ENCODE results near the gene LHFPL3. TPM values are rescaled to one million over a fixed set of nuclear protein-coding genes. Genes with fewer than 3 reads are reported as not detected.

Gene LHFPL3
- total and polyA plus RNA-seq, 2 of the 13 experiments (the other 11 are each of a cell fraction or from before 2014, with no cell fraction given), result not detected

GRCh38 chr7:104883718-104884452, 555.5 kb downstream of the LHFPL3 start (continued):
- TF ChIP-seq DBP (CRISPR knock-in tag; IDR thresholded peaks at IDR 0.05; ENCODE audit: not compliant biosample characterization) (no peak), ARID2 (CRISPR knock-in tag; IDR thresholded peaks at IDR 0.05; ENCODE audit: borderline replicate concordance) (no peak), GTF2F1 (IDR thresholded peaks at IDR 0.05; ENCODE audit: low read length) (no peak), POLR2AphosphoS2 (IDR thresholded peaks at IDR 0.05; ENCODE audit: low read depth, low read length) (no peak), SAFB2 (CRISPR knock-in tag; IDR thresholded peaks at IDR 0.05; ENCODE audit: borderline replicate concordance, low read depth) (no peak), FOSL1 (CRISPR knock-in tag; IDR thresholded peaks at IDR 0.05; ENCODE audit: borderline replicate concordance) (no peak), ZBTB21 (CRISPR knock-in tag; IDR thresholded peaks at IDR 0.05) (no peak), MXD3 (CRISPR knock-in tag; IDR thresholded peaks at IDR 0.05) (no peak), HIC2 (CRISPR knock-in tag; IDR thresholded peaks at IDR 0.05; ENCODE audit: low read depth) (no peak), SRSF1 (optimal IDR thresholded peaks at IDR 0.05; ENCODE audit: low read depth, low read length) (no peak), HBP1 (CRISPR knock-in tag; IDR thresholded peaks at IDR 0.05; ENCODE audit: low read depth) (no peak), HNF1A (IDR thresholded peaks at IDR 0.05; ENCODE audit: low read depth) (no peak), HNF1A (CRISPR knock-in tag; IDR thresholded peaks at IDR 0.05; ENCODE audit: borderline replicate concordance) (no peak), TAF1 (CRISPR knock-in tag; IDR thresholded peaks at IDR 0.05) (no peak), FOXO1 (CRISPR knock-in tag; IDR thresholded peaks at IDR 0.05) (no peak), ZSCAN31 (CRISPR knock-in tag; IDR thresholded peaks at IDR 0.05; ENCODE audit: low read depth) (no peak)
- TF ChIP-seq, protein P1, sequence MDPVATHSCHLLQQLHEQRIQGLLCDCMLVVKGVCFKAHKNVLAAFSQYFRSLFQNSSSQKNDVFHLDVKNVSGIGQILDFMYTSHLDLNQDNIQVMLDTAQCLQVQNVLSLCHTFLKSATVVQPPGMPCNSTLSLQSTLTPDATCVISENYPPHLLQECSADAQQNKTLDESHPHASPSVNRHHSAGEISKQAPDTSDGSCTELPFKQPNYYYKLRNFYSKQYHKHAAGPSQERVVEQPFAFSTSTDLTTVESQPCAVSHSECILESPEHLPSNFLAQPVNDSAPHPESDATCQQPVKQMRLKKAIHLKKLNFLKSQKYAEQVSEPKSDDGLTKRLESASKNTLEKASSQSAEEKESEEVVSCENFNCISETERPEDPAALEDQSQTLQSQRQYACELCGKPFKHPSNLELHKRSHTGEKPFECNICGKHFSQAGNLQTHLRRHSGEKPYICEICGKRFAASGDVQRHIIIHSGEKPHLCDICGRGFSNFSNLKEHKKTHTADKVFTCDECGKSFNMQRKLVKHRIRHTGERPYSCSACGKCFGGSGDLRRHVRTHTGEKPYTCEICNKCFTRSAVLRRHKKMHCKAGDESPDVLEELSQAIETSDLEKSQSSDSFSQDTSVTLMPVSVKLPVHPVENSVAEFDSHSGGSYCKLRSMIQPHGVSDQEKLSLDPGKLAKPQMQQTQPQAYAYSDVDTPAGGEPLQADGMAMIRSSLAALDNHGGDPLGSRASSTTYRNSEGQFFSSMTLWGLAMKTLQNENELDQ (CRISPR knock-in tag; IDR thresholded peaks at IDR 0.05; ENCODE audit: borderline replicate concordance), result no peak
